ENCODE measurements around the gene SCLT1.

SCLT1 gene

DNA sequence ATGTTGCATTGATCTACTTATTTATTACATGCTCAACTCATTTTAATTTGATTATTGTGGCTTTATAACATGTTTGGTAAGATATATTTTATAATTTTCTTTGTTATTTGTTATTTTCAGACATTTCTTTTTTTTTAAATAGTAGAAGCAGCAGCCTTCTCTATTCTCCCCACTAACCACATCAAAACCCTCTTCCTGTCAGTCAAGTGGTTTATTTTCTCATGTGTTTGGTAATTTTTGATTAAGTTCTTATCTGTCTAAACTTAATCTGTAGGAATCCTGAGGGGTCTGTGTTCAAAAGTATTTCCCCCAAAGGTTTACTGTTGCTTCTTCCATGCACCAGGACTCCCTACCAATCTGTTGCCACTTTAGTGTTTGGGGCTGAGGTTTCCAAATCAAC lies 131.9 kb downstream of the SCLT1 start:
- no peak for DNase-seq

DNA sequence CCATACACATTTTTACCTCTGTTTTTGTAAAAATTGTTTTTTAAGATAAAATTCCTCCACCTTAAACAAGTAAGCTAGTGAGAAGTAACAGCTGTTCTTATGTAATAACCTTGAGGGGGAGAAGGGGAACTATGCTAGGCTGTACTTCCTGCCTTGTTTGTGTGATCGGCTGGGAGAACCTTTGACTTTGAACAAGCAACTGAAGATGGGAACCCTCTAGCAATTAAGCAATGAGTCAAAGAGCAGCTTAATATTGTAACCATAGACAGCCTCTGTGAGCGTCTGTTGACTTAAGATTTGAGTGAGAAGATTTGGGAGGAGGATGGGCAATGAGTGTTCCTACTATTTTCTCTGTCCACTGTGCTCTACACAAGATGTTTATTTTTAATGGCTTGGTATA lies 135.1 kb downstream of the SCLT1 start:
- DNase-seq, result no peak

DNA sequence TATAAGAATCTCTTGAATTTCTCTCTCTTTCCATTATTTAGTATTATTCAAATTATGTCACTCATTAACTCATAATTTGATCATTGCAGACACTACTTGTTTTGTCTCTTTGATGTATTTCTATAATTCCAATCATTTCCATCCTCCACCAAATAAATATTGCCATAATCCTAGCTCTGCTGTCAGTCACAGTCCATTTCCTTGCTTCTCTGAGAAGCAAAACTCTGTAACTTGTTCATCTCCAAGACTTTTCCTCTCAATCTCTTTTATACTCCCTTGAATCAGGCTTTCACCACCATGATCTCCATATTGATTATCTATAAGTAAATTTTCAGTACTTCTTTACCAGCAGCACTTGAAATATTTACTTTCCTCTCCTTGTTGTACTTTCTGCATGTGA lies 135.9 kb downstream of the SCLT1 start:
- no peak for DNase-seq

DNA sequence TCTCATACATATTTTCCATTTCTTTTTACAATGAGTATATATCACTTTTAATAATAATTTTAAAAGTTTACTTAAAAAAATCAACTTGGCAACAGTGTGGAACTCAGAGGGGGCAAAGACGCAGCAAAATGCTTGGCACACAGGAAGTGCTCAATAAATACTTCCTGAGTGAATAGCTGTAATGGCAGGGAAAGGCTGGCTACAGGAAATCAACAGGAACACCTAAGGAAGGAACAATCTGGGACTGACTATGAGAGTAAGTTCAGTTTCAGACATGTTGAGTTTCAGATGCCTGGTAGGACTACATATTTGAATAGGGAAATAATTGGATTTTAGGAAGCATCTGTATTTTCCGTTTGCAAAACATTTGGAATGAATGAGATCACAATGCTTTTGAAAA lies 137.6 kb downstream of the SCLT1 start:
- no peak for DNase-seq

DNA sequence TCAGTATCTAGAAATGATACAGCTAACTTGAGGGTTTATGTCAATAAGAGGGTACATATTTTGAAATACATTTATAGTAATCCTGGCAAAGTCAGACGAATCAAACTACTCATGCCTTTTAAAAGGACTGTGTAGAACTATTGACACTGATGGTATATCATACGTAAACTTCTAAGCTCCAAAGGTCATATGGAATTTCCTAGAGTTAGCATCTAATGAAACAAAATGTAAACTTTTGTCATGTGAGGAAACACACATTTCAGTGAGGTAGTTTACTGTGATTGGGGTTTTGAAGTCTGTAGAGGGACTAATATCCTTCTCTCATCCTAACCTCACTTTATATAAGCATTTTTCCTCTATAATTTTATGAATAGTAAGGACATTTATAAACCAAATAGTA lies 138.4 kb downstream of the SCLT1 start:
- DNase-seq, result no peak

DNA sequence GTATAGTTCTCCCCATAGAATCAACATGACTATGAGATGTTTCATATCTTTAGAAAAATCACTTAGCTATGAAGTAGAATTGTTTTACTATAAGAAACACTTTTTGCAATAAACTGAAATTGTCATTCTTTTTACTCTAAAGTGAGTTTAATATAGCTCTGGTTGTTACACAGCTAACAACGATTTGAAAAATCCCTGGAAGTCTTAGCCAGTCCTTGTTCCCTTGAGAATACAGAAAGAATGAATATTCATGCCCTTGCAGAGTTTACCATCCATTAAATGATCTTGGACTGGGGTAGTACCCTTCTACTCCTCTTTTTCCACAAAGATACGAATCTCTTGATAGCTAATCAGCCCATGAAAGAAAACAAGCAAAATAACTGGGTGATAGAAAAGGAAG lies 142.0 kb downstream of the SCLT1 start:
- no peak for DNase-seq

DNA sequence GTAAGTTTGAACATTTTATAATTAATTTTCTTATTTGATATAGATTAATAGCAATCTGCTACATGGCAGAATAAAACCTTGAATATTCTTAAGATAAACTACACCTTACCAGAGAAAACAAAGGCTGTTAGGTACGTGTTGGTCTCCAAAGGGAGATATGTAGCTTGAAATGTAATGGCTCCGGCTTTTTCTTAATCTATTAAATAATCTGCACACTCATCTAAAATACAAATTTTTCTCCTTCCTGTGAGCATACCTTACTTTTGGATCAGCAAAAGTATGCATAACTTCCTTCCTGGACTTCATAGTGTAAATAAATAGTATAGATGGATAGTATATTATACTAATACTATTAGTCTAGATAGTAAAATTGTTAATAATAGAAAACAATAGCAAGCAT lies 142.5 kb downstream of the SCLT1 start:
- no peak for DNase-seq

DNA sequence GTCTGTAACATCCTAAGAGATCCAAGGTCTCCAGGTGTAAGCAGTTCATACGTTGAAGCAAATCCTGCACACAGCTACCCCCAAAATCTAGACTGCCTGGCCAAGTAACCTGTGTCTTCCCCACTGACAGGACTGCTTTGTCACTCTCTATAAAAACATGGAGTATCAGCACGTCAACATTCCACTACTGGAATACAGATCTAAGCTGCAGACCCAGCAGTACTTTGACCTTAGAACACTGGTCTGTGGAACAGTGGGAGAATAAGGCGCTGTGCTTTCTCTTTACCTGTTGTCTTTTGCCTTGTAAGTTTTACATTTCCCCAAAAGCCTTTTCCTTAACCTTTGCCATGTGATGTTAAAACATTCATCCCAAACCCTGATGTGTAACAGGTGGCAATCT lies 146.4 kb downstream of the SCLT1 start:
- no peak for DNase-seq

DNA sequence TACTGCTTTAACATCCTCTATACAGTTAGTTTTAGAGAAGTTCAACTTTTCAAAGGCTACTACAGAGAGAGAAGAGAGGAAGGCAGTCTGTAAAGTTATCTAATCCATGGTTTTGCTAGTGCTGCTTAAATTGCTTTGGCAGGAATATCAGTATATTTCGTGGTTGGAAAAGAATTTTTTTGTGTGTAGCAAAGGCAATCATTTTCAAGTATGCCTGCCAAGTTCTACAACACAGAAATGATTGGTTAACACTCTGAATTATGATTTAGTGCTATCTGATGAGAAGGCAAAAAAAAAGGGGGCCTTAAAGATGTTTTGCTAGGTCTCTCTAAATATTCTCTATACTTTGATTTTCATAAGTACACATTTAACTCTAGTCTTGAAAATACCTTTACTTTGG lies 150.7 kb downstream of the SCLT1 start:
- no peak for DNase-seq

DNA sequence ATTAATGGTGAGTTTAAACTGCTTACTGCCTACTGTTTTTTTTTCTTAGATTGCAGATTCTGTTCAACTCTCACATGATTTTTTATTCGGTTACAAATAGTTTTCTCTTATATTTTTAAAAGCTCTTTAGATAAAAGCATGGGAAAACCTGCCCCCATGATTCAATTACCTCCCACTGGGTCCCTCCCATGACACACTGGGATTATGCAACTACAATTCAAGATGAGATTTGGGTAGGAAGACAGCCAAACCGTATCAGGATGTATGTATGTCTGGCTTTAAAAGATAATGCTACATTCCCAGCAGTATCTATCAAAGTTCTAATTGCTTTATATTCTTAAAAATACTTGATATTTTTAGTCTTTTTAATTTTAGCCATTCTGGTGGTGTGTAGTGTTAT lies 152.4 kb downstream of the SCLT1 start:
- no peak for DNase-seq

DNA sequence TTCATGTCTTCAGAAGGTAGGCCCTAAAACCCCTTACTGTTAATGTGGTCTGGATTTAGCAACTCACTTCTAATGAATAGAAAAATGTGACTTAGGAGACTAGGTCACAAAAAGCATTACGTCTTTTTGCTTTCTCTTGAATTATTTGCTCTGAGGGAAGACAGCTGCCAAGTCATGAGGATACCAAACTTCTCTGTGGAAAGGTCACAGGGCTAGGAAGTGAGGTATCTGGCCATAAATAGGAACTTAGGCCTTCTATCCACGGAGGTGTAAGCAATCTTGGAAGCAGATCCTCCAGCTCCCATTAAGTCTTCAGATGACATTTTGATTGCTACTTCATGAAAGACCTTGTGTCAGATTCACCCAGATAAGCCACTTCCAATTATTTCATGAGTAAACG lies 163.3 kb downstream of the SCLT1 start:
- DNase-seq, result no peak

DNA sequence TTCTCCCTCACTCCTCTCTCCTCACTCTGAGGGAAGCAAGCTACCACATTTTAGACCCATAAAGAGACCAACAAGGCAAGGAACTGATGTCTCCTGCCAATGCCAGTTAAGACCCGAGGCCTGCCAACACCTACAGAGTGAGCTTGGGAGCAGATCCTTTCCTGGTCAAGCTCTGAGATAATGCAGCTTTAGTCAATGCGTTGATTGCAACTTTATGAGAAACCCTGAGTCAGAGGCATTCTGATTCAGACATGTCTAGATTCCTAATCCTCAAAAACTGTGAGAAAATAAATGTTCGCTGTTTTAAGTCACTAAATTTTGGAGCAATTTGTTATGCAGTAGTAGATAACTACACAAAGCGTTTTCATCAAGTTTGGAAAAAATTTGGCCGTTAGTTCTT lies 168.4 kb downstream of the SCLT1 start:
- DNase-seq, result no peak

DNA sequence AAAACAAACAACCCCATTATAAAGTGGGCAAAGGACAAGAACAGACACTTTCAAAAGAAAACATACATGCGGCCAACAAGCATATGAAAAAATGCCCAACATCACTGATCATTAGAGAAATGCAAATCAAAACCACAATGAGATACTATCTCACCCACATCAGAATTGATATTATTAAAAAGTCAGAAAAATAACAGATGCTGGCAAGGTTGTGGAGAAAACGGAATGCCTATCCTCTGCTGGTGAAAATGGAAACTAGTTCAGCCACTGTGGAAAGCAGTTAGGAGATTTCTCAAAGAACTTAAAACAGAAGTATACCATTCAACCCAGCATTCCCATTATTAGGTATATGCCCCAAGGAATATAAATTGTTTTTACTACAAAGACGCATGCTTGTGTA lies 171.4 kb downstream of the SCLT1 start:
- no peak for DNase-seq

DNA sequence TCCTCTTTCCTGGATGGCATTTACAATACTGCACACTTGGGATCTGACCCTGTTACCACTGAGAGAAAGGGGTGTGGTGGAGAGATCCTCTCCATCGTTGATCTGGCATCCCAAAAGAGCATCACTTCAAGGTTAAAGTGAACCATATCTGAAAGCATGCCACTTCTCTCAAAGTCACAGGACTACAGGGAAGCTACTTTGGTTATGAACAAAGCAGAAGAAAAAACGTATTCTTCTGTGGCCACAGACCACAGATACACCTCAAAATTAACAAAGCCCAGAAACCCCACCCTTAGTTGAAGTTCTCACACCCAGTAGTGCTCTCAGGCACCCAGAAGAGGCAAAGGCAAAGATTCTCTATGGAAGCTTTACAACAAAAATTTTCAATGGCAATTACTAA lies 175.6 kb downstream of the SCLT1 start:
- DNase-seq, result no peak

DNA sequence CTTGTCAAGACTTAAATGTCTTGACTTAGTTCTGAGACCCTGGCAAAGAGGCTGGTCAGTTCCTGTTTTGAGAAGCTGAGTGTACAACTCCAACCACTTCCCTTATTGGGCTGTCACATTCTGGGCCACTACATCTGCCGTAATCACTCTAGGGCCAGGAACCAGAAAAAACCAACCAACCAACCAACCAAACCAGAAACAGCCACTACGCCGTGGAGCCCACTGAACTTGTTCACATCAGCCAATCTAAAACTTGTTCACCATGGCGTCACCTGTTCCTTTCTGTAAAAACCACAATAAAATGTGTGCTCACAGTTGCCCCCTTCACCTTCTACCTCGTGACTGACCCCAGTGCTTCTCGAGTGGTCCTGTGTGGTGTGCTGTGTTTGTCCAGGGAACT lies 176.5 kb downstream of the SCLT1 start:
- DNase-seq, result peak in 23 of 58 donors; percentile 1 to 41 (median 5)

DNA sequence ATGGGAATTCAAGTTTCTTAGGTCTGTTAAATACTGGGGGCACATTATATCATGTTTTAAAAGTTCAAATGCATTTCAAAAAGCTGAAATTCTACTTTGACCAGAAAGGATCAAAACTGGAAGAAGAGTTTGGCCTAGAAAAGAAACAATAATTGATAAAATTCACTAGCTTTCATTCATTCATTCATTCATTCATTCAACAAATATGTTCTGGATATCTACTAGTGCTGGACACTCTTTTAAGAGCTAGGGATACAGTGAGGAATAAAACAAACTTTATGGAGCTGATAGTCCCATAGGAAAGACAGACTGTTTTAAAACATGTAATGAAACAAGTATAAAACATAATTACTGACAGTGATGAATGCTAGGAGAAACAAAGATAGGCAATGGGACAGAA lies 177.8 kb downstream of the SCLT1 start:
- no peak for DNase-seq

DNA sequence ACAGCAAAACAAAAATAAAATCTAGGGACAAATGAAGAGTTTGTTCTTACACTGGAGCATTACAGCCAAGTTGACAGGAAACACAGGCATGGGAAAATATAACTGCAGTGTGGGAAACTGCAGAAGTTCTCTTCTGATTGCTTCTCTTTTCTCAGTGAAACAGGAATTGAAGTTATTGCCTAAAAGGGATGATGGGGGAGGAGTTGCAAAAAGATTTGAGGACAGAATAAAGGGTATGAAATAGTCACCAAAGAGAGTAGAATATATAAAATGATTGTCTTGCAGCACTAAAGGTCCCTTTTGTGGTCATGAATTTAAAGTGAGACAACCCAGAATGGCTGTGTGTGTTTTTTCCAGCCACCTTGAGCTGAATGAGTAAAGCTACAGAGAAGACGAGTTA lies 180.1 kb downstream of the SCLT1 start:
- DNase-seq, result peak in 1 of 58 donors; percentile 29

DNA sequence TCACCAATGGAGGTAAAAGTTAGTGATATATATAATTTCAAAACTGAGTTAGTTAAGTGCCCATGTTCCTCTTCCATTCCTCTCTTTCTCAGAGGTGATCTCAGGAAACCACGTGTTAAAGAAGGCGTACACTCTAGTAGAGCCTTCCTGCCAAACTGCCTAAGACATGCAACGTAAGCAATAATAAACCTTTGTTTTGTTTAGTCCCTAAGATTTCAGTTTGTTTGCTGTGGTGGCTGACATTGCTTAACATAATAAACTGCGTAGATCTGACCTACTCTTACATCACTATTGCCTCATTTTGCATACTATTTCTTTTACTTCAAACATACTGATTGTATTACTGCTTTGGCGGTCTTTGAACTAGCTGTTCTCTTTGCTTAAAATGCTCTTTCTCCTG lies 184.6 kb downstream of the SCLT1 start:
- no peak for DNase-seq

DNA sequence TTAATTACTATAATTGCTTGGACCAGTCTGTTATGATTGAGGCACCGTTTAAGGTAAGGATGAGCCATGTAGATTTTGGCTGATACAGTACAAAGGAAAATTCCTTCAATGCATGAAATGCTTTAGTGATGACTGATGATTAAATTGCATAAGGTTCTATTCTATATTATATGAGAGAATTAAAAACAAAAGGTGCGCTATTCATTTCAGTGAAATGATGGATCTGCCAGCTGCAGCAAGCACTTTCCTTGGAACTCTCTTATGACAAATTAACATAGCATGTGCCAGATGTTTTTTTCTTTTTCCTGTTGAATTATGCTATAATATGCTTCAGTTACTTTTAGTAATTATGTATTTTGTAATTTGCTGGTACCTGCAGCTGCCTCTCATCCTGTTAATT lies 185.4 kb downstream of the SCLT1 start:
- no peak for DNase-seq

DNA sequence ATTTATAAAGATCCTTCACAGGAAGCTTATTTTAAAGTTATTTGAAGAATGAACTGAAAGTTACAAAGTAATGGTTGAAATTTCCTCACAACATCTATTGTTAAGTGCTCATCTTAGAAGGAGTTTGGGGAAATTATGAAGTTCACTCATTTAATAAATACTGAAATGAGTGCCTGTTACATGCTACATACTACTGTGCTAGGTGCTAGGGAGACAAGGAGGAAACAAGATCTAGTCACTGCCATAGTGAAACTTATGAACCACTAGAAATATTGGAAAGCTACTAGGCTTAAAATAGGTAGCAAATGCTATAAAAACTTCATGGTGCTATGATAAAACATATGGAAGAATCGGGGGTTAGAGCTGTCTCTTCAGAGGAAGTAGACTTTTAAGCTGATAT lies 186.8 kb downstream of the SCLT1 start:
- DNase-seq, result no peak

DNA sequence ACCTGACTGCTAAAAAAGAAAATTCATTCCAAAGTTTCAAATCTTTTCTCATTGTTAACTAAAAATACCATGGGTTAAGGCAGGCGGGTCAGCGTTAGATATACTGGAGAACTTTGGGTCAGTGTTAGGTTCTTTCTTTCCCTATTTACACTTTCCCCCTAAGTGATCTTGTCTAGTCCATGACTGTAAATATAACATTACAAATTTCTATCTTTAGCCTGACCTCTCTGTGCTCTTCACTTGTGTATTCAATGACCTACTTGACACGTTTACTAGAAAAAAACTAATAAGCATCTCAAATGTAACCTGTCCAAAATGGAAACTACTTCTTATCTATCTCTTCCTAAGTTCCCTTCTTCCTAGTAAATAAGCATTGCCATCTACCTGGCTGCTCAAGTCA lies 188.5 kb downstream of the SCLT1 start:
- no peak for DNase-seq

DNA sequence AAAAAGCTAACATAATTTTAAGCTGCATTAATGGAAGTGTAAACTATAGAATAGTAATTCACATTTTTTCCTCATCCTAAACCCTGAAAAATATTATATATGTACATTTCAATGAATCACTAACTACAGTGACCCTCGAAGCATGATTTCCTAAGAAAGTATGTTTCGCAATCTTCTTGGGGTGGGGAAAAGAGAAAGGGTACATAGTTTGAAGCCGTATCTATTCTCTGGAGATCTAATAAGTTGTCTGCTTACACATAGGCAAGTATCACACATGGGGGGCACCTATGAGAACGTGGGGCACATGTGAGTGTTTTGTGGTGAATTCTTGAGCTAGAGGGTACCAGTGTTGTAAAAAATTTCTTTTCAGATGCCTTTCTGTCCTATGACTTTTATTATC lies 212.7 kb downstream of the SCLT1 start:
- no peak for DNase-seq

DNA sequence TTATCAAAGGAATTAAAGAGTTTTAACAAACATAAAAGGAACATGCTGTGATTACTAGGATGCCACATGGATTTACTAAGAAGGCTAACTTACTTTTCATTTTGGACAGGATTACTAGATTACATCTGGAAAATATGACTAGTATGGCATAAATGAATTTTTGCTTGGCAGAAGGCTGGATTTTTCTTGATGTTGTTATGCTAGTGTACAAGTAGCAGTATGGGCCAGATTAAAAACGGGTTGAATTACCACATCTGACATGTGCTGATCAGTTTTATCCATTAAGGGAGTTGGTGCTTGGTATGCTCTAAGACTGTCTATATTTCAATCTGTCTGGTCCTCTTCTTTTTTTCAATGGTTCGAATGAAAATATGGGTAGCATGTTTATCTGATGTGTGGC lies 213.4 kb downstream of the SCLT1 start:
- no peak for DNase-seq

DNA sequence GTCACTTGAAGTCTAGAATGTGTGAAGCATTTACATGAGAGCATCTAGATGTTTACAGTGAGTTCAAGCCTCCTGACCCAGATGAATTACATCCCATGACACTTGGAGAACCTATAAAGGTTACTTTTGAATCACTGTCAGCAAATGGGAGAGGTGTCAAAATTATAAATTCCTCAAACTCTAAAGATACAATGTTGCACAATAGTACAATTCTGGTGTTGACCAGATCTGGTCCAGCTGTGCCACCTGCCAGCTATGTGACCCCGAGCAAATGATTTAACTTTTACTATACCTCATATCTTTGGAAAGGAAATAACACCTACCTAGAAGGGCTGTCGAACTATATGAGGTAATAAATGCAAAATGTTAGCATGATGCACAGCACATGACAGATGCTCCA lies 214.1 kb downstream of the SCLT1 start:
- no peak for DNase-seq

DNA sequence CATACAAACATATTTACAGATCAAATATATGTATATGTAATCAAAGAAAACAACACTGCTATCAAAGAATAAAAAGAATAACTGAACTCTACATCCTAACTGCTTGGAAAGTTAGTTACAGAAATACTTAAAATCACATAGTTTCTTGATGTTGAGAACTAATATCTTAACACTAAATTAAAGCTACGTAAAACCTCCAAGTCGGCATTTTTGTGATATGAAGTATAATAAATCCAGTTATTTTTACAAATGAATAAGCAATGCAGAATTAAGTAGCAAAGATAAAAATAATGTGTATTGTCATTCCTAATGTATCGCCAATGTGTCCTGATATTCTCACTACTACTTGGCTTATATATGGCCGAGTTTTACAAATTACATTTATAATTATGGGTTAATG lies 215.4 kb downstream of the SCLT1 start:
- no peak for DNase-seq

Measured in anterior cingulate cortex (tissue), 58 donors.